GM19438 (cell line): Measurements from ENCODE around the gene NSG1.

Experiments
- ATAC-seq: cut with Tn5 transposase; IDR thresholded peaks from one replicate; pipeline ENCODE4 v1.9.1; 2021; ENCODE audit warnings: low read depth; ENCODE audit not compliant: unreplicated experiment

NSG1 gene

DNA sequence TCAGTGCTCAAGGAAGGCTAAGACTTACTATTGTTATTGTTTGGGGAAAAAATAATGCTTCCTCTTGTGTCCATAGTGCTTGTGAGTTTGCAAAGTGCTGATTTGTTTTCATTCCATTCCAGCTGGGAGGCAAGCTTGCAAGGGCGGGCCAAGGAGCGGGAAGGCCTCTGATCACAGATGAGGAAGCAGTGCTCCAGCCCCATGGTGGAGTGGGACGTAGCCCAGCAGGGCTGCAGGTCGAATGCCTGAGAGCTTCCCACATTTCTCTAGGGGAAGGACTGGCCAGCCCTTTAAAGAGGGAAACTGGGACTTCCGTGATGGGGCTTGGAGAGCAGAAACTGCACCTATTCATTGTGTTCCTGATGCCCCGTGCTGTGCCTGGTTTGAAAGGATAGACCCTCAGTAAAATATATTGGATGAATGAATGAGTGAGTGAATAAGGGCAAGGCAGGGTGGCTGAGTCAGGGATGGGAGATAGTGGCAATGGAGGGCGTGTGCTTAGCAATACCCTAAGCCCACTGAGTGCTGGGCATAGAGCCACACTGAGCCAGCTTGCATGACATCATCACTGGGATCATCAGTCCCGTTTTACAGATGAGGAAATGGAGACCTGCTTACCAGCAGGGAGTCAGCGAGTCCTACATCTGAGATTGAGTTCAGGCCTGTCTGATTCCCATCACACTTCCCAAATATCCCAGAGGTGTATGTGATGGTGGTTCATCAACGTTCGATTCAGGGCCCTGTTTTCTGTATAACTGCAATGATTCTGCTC is 17.9 kb upstream of the NSG1 start:
- no peak for ATAC-seq

DNA sequence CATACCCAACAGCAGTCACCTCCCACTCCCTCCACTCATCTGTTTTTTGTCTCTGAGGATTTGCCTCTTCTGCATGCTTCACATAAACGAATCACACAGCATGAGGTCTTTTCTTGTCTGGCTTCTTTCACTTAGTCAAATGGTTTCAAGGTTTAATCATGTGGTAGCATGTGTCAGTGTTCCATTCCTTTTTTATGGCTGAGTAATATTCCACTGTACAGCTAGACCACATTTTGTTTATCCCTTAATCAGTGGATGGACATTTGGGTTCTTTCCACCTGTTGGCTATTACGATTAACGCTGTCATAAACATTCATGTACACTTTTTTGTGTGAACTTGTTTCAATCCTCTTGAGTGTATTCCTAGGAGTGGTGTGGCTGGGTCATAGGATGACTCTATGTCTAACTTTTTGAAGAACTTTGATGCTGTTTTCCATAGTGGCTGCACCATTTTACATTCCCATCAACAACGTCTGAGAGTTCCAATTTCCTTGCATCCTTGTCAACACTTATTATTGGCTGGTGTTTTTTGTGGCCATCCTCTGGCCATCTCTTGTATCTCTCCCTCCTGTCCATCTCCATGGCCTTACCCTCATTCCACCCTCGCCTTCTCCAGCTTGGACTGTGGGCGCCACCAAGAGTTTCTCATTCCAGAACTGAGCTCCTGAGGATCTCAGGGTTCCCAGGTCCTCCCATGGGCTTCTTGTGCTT is 12.4 kb upstream of the NSG1 start:
- ATAC-seq = no peak

DNA sequence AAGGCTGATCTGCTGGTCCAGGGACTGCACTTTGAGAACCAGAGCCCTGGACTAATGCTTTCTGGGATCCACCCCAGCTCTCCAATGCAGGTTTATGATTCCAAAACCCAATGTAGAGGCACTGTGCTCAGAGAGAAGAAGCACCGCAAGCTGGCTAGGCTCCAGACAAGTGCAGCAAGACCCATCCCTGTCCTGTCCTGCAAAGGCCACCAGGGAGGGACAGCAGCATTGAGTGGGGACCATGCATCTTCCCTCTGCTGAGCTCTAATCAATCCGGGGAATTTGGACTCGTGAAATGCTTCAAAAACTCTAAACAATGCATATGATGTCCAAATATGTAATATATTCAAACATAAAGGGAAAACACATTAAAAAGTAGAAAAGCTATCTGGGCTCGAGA is 10.8 kb upstream of the NSG1 start:
- ATAC-seq = no peak

DNA sequence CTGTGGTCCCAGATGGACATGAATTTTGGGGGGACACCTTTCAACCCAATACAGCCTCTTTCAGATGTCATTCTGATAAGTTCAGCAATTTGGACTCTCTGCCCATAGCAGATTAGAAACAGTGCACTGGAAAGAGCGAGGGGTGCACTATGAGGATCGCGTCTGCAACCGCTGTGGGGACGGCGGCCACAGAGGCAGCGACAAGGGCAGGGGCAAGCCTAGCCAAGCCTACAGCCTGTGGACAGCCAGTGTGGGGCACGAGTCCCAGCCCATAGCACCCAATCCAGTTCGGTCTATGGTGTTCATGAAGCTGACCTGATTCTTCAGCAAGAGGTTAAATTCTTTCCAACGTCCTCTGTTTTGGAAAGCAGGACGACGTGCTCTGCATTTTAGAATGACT is 9.7 kb upstream of the NSG1 start:
- no peak for ATAC-seq

DNA sequence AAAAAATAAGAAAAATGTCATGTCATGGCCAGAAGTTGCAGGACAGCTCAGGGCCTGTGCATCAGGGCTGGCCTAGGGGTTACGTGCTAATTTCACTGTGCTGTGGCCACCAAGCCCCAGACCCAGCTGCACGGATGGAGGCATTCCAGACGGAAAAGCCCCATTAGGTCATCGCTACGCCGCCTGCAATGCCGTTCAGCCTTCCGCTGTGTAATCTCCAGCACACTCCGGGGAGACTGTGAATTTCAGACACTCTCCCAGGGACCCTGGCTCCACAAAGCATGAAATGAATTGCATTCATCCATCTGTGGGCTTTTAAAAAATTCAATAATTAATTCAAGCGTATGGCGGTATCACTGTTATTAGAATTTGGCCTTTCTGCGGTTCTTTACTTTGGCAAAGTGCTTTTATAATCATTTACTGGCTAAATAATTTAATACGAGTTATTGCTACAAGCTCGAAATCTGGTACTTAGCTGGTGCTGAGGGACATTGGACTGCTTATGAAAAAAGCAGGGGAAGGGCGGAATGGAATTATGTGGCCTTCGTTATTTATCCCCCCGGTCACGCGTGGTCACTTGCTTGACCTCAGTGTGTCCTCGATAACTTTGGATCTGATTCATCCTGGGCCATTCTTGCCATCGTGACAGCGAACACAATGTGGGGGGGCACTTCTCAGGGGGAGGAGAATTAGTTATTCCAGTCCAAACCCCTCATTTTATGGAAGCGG is 9.0 kb upstream of the NSG1 start:
- ATAC-seq = no peak

DNA sequence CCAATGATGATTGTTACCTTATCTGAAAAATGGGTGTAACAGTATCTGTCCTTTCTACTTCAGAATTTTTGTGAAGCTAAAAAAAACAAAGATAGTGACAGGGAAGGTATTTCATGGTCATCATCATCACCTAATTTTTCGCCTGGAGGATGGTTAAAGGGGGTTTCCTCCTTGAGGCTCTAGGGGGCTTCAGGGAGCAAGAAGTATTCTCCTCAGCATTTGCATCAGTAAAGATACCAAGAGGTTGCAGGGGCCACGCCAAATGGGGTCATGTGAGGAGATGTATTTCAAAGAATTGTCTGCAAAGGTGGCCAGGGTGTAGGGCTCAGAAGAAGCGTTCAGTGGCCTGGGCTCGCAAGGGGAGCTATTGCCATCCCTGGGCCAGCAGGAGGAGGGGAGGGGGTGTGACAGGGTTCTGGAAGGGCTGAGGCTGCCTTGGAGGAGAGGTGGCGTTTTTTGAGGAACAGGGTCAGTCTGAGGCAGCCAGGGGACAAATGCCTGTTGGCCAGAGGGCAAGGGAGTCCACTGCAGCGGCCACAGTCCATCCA is 7.3 kb upstream of the NSG1 start:
- no peak for ATAC-seq

DNA sequence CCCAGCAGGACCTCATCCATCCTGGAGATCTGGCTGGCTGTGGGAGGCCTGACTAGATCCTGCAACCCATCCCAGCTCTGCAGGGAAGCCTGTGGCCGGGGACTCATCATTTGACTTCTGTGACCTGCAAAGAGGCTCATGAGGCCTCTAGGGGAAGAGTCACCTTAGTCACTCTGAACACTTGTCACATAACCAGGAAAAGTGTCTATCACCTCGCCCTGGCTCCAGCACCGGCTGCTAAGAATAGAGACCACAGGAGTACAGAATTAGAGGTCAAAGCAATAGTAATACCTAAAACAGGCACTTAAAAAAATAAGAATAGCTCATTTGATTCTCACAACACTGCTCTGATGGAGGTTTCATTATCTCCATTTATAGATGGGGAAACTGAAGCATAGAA is 3.8 kb upstream of the NSG1 start:
- no peak for ATAC-seq

DNA sequence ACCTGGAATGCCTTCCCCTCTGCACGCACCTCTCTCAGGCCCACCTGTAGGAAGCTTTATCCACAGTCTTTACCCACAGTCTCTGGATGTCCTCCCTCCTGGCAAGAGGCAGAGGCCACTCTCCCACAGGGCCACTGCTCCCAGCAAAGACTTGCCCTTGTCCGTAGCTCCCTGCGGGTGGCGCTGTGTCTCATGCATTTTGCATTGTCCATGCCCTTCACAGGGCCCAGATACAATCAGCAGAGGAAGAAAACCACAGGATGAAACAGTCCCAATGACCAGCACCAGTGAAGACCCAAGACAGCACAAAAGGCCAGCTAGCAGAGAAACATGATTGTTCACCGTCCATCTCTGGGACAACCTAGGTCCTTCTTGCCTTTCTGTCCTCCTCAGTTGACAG is 2.1 kb upstream of the NSG1 start:
- no peak for ATAC-seq

DNA sequence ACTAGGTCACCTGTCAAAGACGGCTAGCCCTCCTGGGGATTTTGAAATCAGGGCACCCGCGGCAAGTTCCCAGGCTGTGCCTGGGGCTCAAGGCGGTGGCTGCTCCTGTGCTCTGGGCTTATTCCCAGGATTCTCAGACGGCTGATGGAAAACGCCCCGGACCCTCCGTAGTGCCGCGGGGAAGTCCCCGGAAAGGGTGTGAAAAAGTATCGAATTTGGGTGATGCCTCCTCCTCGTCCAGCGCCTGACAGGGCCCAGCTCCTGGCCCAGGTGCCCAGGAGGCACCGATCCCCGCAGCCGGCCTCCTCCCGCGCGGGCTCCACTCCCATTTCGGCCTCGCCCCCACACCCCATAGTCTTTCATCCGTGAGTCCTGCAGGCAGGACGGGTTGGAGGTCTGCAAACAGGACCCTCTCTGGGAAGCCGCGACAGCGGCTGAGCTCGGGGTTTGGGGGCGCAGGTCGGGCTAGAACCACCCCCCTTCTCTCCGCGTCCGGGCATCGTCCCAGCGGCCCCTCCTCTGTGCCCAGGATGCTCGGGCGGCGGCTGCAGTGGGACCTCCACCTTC is 1.1 kb upstream of the NSG1 start:
- ATAC-seq = no peak

DNA sequence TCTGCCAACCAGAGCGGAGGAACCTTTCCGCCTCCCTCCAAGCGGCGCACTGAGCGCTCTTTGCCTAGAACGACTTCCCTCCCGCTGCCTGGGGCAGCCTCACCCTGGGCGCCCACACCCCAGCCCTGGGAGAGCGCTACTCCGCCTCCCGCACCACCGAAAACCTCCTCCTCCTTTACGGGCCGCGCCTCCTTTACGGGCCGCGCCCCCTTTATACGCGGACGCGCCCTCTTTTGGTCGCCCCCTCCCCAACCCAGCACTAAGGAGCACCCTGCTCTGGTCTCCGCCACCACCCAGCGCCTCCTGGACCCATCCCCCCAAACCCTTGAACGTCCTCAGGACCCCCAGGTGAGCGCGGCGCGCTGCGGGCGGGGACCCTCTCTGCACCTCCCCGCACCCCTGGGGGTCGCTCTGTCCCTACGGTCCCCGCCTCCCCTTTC is 586 bp upstream of the NSG1 start:
- ATAC-seq = no peak

DNA sequence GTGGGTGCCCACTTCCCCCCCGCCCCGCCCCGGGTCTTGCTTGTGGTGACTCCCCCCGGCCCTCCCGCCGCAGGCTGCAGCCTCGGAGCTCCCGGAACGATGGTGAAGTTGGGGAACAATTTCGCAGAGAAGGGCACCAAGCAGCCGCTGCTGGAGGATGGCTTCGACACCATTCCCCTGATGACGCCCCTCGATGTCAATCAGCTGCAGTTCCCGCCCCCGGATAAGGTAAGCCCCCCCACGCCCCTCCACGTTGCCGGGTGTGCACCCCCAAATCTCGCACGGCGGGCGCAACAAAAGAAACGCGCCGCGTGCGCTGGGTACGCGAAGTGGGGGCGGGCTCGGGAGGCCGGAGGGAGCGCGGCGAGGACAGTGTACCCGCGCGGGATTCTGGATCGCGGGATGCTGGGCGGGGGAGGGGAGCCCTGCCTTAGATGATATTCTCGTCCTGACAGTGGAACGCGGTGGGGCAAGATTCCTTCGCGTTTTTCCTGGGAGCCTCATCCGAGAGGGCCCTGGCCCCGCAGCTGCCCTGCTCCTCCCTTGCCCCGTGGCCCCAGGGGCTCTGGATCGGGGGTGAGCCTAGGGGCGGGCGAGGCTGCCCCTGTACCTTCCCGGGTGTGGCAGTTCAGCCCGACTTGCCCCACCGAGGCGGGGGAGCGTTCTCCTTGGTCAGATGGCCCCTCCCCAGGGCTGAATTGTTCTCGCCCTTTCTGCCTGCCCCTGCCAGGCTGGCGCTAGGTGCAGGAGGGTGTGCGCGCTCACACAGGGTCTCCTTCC is 819 bp downstream of the NSG1 start:
- ATAC-seq = no peak

DNA sequence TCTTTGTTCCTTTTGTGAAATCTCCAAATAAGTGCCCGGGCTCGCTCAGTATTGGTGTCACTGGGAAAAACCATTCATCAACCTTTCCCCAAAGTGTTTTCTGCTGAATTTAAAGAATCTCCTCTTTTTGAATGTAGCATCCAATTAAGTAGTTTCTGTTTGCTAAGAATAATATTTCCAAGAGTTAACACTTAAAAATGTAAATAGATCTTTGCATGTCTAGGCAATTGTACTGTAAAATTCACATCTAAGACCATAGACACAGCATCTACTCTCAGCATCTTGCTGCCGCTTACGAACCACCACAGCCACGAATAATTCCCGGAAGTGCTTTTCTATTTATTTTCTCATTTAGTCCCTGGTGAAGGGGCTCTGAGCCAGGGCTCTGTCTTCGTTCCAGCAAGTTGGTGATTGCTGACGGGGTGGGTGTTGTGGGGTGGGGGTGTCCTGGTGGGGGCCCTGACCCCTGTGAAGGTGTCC is 1.4 kb downstream of the NSG1 start:
- no peak for ATAC-seq

DNA sequence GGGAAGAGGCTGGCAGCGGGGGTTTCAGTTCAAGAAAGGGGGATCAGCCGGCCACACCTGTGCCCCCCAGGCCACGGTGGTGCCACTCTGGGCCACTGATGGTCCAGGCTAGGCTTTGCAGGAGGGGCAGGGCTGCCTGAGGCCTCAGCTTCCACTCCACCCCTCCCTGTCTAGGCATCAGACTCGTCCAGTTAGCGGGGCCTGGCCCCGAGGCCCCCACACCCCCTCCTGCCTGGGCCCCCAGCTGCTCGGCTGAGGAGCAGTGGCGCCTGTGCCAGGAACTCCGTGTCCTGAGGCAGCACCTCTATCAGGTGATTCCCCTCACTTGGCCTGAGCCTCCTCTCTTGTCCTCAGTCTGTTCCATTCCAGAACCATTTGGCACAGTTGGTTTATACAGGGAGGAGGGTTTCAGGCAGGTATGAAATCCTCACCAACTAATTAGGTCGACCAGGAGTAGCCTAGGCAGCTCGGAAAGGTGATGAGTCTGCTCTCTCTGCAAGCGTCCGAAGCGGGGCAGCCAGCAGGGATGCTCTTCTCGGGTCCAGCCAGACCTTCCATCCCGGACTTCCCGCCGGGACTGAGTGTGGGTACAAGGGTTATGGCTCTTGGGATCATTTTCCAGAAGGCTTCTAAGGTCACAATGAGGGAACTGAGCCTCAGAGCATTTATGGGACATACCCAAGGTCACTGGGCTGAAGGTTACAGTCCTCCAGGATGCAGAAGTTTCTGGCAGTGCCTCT is 2.1 kb downstream of the NSG1 start:
- ATAC-seq = no peak

DNA sequence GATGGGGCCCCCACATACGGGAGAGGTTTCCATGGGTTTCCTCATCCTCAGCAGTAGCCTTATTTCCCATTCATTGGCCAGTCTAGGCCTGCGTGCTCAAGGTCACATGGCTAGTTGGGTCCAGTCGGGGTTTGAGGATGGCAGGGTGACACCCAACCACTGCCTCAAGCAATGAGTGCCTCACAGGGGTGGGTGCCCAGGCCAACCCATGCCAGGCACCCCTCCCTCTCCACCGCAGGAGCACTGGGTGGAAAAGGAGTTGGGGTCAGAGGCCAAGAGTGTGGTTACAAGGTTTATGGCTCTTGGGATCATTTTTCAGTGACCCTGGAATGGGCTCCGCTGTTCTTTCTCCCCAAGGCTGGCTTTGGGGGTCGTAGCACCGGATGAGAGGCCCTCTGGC is 3.1 kb downstream of the NSG1 start:
- ATAC-seq = no peak

DNA sequence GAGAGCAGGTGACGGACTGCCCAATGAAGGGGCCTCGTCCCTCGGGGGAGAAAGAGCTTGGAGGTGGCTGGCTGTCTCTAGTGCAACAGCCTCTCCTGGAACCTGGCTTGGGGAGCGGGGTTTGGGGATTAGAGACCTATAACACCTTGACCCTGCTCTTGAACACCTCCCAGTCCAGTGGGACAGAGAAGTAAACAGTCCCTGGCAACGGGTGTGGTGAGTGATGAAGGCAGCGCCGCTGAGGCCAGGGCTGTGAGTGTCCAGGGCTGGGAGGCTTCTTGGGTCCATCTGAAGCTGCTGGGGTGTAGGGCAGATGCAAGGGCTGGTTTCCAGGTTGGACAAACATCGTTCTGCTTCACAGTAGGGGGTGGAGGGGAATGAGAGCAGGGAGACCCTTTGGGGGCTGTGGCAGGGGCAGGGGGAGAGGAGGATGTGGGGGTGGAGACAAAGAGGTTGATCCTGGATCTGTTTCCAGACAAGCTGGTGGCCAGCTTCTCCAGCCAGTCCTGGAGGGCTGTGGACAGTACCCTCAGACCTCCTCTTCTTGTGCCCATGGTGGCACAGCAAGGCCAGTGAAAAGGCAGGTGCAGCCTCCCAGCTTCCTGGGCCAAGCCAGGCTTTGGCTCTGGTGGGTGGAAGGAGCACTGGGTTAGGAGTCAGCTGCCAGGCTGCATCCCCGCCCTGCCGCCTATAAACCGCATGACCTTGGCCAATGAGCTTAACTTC is 3.8 kb downstream of the NSG1 start:
- ATAC-seq = no peak

DNA sequence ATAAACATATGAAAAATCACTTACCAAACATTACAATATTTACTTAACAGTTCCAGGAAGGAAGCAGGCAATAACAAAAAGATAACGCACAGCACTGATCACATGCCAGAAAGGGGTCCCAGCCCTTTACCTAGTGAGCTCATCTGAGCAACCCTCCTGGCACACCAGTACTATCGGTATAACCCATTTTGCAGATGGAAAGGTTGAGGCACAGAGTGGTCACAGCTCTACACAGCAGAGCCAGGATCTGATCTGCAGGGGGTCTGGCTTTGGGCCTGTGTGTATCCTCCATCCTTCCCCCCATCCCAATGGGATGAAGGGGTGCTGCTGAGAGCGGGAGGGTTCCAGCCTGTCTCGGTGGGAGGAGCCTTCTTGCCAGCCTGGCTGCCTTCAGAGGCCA is 5.0 kb downstream of the NSG1 start:
- no peak for ATAC-seq

DNA sequence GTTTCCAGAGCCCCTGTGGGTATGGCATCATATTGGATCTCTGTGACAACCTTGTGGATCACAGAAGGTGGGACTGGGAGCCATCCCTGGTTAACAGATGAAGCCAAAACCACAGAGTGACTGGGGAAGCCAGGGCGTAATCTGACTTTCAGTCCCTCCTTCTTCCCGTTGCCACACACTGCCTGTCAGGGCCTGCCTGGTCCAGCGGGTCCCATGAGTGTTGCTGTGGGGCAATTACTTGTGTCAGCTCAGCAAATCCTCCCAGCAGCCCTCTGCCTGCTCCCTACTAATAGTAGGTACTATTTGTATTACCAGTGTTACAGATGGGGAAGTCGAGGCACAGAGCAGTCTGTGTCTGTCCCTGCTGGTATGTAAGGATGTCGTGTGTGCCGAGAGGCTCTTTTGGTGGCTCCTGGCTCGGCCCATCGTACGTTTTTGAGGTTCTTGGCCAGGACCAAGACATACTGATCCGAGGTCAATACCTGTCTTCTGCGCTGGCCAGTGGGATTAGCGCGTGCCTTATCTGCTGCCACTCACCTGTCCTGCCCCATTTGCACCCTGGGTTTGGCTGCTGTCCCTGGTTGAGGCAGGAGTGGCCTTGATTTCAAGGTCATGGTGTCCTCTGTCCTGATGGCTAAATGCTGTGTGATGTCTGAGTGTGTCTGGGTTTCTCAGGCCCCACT is 5.7 kb downstream of the NSG1 start:
- no peak for ATAC-seq

DNA sequence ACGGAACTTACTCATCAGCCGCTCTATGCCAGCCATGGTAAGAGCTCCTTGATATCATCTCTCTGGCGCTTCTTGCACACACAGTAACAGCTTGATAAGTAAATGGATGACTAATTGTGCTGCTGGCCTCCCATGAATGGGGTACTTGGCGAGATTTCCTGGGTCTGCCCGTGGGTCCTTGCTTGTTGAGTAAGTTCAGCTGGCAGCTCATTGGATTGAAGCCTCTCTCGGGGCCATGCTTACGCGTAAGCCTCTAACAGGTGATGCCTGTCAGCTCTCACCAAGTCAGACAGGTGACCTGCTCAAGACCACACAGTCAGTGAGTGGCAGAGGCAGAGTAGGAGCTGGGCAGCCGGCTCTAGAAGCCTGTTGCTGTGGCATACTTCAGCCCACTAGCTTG is 7.7 kb downstream of the NSG1 start:
- ATAC-seq = no peak
